H1 (cell line): ENCODE results near the gene APEH. TPM values are rescaled to one million over a fixed set of nuclear protein-coding genes. Genes with fewer than 3 reads are reported as not detected.

Experiments used
- CTCF ChIA-PET: fragments of 300-600 bp; sonication (Branson Sonifier 250); formaldehyde crosslinking; loops from one replicate; lab custom pipeline; 2021; ENCODE audit not compliant: partially characterized antibody; lab: Charles Lee
- POLR2A ChIA-PET: fragments of 300-600 bp; sonication (Branson Sonifier 250); formaldehyde crosslinking; loops from one replicate; lab custom pipeline; 2021; ENCODE audit warnings: inconsistent platforms; ENCODE audit not compliant: partially characterized antibody; lab: Charles Lee
- DNase-seq, 2 experiments: peaks; one replicate each; pipeline versions ENCODE4 v3.0.0 to v3.0.0-alpha.2; 2010 to 2022; ENCODE audit warnings: low spot score in 2 of 2, low read depth in 1 of 2, mixed read lengths in 1 of 2
- FAIRE-seq: peaks from 2 replicates; lab custom pipeline; 2011; peaks lifted over from hg19 to GRCh38; lab: Jason Lieb, UNC
- H2AFZ ChIP-seq: 2 replicates; pipeline ENCODE4 v1.8.1; 2012; ENCODE audit warnings: low read length, inconsistent platforms
- H2AK5ac ChIP-seq: 2 replicates; pipeline ENCODE4 v1.6.1; 2013; ENCODE audit warnings: low read depth, low read length
- H2BK120ac ChIP-seq: replicated peaks from 2 replicates; pipeline ENCODE3; 2013; ENCODE audit warnings: low read depth, low read length, inconsistent platforms
- H2BK12ac ChIP-seq: 2 replicates; pipeline ENCODE4 v1.6.1; 2013; ENCODE audit warnings: low read depth, low read length
- H2BK15ac ChIP-seq: 2 replicates; pipeline ENCODE4 v1.6.1; 2013; ENCODE audit warnings: low read length
- H2BK20ac ChIP-seq: 2 replicates; pipeline ENCODE4 v1.6.1; 2013; ENCODE audit warnings: low read length
- H2BK5ac ChIP-seq: 2 replicates; pipeline ENCODE4 v1.6.1; 2013; ENCODE audit warnings: low read depth, low read length
- H3K14ac ChIP-seq: 2 replicates; pipeline ENCODE4 v1.6.1; 2013; ENCODE audit warnings: inconsistent platforms; ENCODE audit not compliant: insufficient read length
- H3K18ac ChIP-seq: 2 replicates; pipeline ENCODE4 v1.6.1; 2013; ENCODE audit warnings: low read length; ENCODE audit errors: extremely low read depth
- H3K23ac ChIP-seq: 2 replicates; pipeline ENCODE4 v1.6.1; 2013; ENCODE audit warnings: inconsistent platforms; ENCODE audit not compliant: insufficient read length
- H3K23me2 ChIP-seq: 2 replicates; pipeline ENCODE4 v1.6.1; 2013; ENCODE audit warnings: low read depth, low read length
- H3K27ac ChIP-seq: 2 replicates; pipeline ENCODE4 v1.6.1; 2011; ENCODE audit warnings: low read depth, low read length, inconsistent platforms
- H3K27me3 ChIP-seq, 4 experiments: replicated peaks in 1 of 4; 1 replicate in 1 of 4; 2 replicates in 3 of 4; pipeline versions ENCODE4 v1.6.1 to v1.8.1; 2011 to 2013; ENCODE audit warnings: low read length in 3 of 4, mild to moderate bottlenecking in 3 of 4, inconsistent platforms in 2 of 4, mixed read lengths in 2 of 4, moderate library complexity in 1 of 4; ENCODE audit not compliant: control insufficient read depth in 3 of 4, insufficient read depth in 3 of 4; ENCODE audit errors: extremely low read depth in 1 of 4
- H3K36me3 ChIP-seq, 4 experiments: 2 replicates each; pipeline versions ENCODE4 v1.6.1 to v1.8.1; 2011 to 2013; ENCODE audit warnings: mild to moderate bottlenecking in 4 of 4, low read length in 3 of 4, moderate library complexity in 2 of 4, control low read depth in 1 of 4, inconsistent platforms in 1 of 4; ENCODE audit not compliant: insufficient read depth in 4 of 4, control insufficient read depth in 2 of 4
- H3K4ac ChIP-seq: replicated peaks from 2 replicates; pipeline ENCODE3; 2013; ENCODE audit warnings: low read length, low read depth, mixed read lengths, inconsistent platforms; ENCODE audit not compliant: insufficient read length
- H3K4me1 ChIP-seq, 4 experiments: replicated peaks in 1 of 4; 1 replicate in 1 of 4; 2 replicates in 3 of 4; pipeline versions ENCODE4 v1.6.1 to v1.8.1; 2011 to 2013; ENCODE audit warnings: low read length in 3 of 4, inconsistent platforms in 2 of 4, mixed read lengths in 1 of 4; ENCODE audit not compliant: insufficient read depth in 4 of 4, control insufficient read depth in 3 of 4
- H3K4me2 ChIP-seq, 2 experiments: 2 replicates each; pipeline versions ENCODE4 v1.6.1 to v1.8.1; 2011 to 2013; ENCODE audit warnings: low read depth in 2 of 2, low read length in 2 of 2, control low read depth in 1 of 2, inconsistent platforms in 1 of 2, mild to moderate bottlenecking in 1 of 2; ENCODE audit not compliant: insufficient read depth in 1 of 2
- H3K4me3 ChIP-seq, 4 experiments: fragments of 200-600, 300-600 bp in 1 of 4; sonication (generic), shearing (Covaris generic), sonication (Bioruptor Twin) in 1 of 4; 2 replicates each; pipeline versions ENCODE4 v1.5.1 to v1.8.1; 2011 to 2016; ENCODE audit warnings: low read length in 4 of 4, low read depth in 3 of 4, control low read depth in 2 of 4, inconsistent platforms in 2 of 4, mild to moderate bottlenecking in 2 of 4, mixed read lengths in 1 of 4, moderate library complexity in 1 of 4; ENCODE audit not compliant: insufficient read depth in 2 of 4; ENCODE audit errors: extremely low read depth in 1 of 4
- H3K56ac ChIP-seq: replicated peaks from 2 replicates; pipeline ENCODE3; 2013; ENCODE audit warnings: low read depth, mild to moderate bottlenecking, mixed read lengths, low read length, inconsistent platforms; ENCODE audit not compliant: insufficient read length
- H3K79me1 ChIP-seq: 2 replicates; pipeline ENCODE4 v1.6.1; 2013; ENCODE audit warnings: low read depth, low read length, control low read depth
- H3K79me2 ChIP-seq, 2 experiments: 2 replicates each; pipeline versions ENCODE4 v1.6.1 to v1.8.1; 2012 to 2013; ENCODE audit warnings: low read length in 2 of 2, mild to moderate bottlenecking in 2 of 2, inconsistent platforms in 1 of 2; ENCODE audit not compliant: insufficient read depth in 2 of 2, control insufficient read depth in 1 of 2
- H3K9ac ChIP-seq, 4 experiments: replicated peaks in 1 of 4; 1 replicate in 1 of 4; 2 replicates in 3 of 4; pipeline versions ENCODE4 v1.6.1 to v1.8.1; 2011 to 2013; ENCODE audit warnings: low read depth in 3 of 4, low read length in 3 of 4, control low read depth in 2 of 4, mild to moderate bottlenecking in 2 of 4, moderate library complexity in 2 of 4, inconsistent platforms in 1 of 4; ENCODE audit errors: extremely low read depth in 1 of 4
- H3K9me3 ChIP-seq, 2 experiments: 2 replicates each; pipeline versions ENCODE4 v1.6.1 to v1.8.1; 2012 to 2013; ENCODE audit warnings: mild to moderate bottlenecking in 2 of 2, moderate library complexity in 2 of 2, control low read depth in 1 of 2, inconsistent platforms in 1 of 2, low read depth in 1 of 2, low read length in 1 of 2, mixed read lengths in 1 of 2; ENCODE audit not compliant: insufficient read depth in 2 of 2
- H4K20me1 ChIP-seq, 2 experiments: replicated peaks in 1 of 2; 2 replicates each; pipeline versions ENCODE3 to v1.8.1; 2011 to 2013; ENCODE audit warnings: inconsistent platforms in 2 of 2, low read length in 2 of 2, mild to moderate bottlenecking in 1 of 2; ENCODE audit not compliant: insufficient read depth in 2 of 2, control insufficient read depth in 1 of 2
- H4K5ac ChIP-seq: 2 replicates; pipeline ENCODE4 v1.6.1; 2013; ENCODE audit warnings: low read length, low read depth, mixed read lengths, inconsistent platforms; ENCODE audit not compliant: insufficient read length
- H4K8ac ChIP-seq: 2 replicates; pipeline ENCODE4 v1.8.0; 2013; ENCODE audit warnings: mild to moderate bottlenecking, moderate library complexity, low read length, inconsistent platforms; ENCODE audit not compliant: insufficient read depth; ENCODE audit errors: extremely low read depth
- H4K91ac ChIP-seq: replicated peaks from 2 replicates; pipeline ENCODE3; 2013; ENCODE audit warnings: low read length, mixed read lengths, inconsistent platforms; ENCODE audit not compliant: insufficient read length
- HDAC2 ChIP-seq, 2 experiments: fragments of 300-600 bp in 1 of 2; sonication (generic) in 1 of 2; IDR thresholded peaks; 2 replicates each; pipeline ENCODE4 v1.6.1; 2011 to 2012; ENCODE audit warnings: low read depth in 2 of 2, low read length in 2 of 2, mild to moderate bottlenecking in 2 of 2, moderate library complexity in 2 of 2, borderline replicate concordance in 1 of 2, inconsistent platforms in 1 of 2
- RFX5 ChIP-seq: IDR thresholded peaks from 2 replicates; pipeline ENCODE4 v1.6.1; 2011; ENCODE audit warnings: low read depth, low read length, improper control_type of control experiment, borderline replicate concordance
- SP1 ChIP-seq: IDR thresholded peaks from 2 replicates; pipeline ENCODE4 v1.6.1; 2011; ENCODE audit warnings: low read depth, low read length
- WGBS, 2 experiments: shearing (Covaris generic) in 1 of 2; methylation state at CpG; one replicate each; pipeline versions ENCODE4 v1.1.6 to v1.1.7; 2013 to 2015; ENCODE audit warnings: low lambda C conversion rate in 2 of 2, mixed read lengths in 2 of 2, inconsistent platforms in 1 of 2, low coverage in 1 of 2, missing lambda C conversion rate in 1 of 2; ENCODE audit not compliant: insufficient replicate concordance in 2 of 2, insufficient coverage in 1 of 2, insufficient read length in 1 of 2; ENCODE audit errors: extremely low coverage in 1 of 2, missing lambda C conversion rate in 1 of 2; 5-methylcytosine and 5-hydroxymethylcytosine counted together
- polyA plus RNA-seq, 7 experiments: library from polyadenylated mRNA; depleted of rRNA in 3 of 7; stranded (reverse) in 5 of 7; unstranded in 2 of 7; fragments of >200 nt in 5 of 7; fragments of 200-250 nt in 2 of 7; gene quantifications; 1 replicate in 5 of 7; 2 replicates in 1 of 7; 4 replicates in 1 of 7; pipeline versions ENCODE4 v1.2.1 to v1.2.3, GENCODE V29; 2011 to 2013; ENCODE audit warnings: missing spikeins in 2 of 7, mixed read lengths in 2 of 7
- total RNA-seq: library from RNA; stranded (reverse); fragmentation: NEBNext Ultra II Directional; extraction: Animal tissue kit (Norgen Biotek cat#: 25700); gene quantifications from 2 replicates; pipeline ENCODE4 v1.2.1, GENCODE V29; 2021

Gene APEH
- total and polyA plus RNA-seq, 2 of the 8 experiments (the other 6 are each of a cell fraction or from before 2014, with no cell fraction given): 222 to 260 TPM

- Histone ChIP-seq H3K4me2 (no peak overlapping the region), H4K8ac (no peak overlapping the region), H2BK5ac (no peak overlapping the region), H2BK20ac (no peak overlapping the region), H3K4ac (no peak overlapping the region), H3K18ac (no peak overlapping the region), H3K4me3 (no peak overlapping the region), H3K9me3 (no peaks in the 10 kb centered on the region), H2AFZ (no peak overlapping the region), H3K79me2 (no peaks in the 10 kb centered on the region), H3K14ac (no peak overlapping the region), H3K4me1 (peaks cover 0 to 3% (median 0%) of the 10 kb centered on the region in 4 experiments; a peak in 1 of 7 replicates), H4K91ac (no peak overlapping the region), H2BK15ac (no peak overlapping the region), H2BK12ac (no peak overlapping the region), H2BK120ac (no peak overlapping the region), H4K5ac (no peak overlapping the region), H3K27ac (no peak overlapping the region), H3K79me1 (no peaks in the 10 kb centered on the region), H2AK5ac (no peak overlapping the region), H4K20me1 (peaks cover 0 to 6% of the 10 kb centered on the region in 2 experiments), H3K56ac (no peak overlapping the region), H3K36me3 (peaks cover 0 to 3% (median 0%) of the 10 kb centered on the region in 4 experiments; a peak in 4 of 8 replicates), H3K23me2 (no peaks in the 10 kb centered on the region), H3K27me3 (no peaks in the 10 kb centered on the region), H3K9ac (no peak overlapping the region), H3K23ac (no peak overlapping the region)
- FAIRE-seq: no peak
- POLR2A ChIA-PET: interaction anchor here (3.8 kb wide), 1 partner anchor 12 kb away, joined by 41 read pairs; the partner anchor contains the start of genes AMIGO3 and GMPPB
- no peak for DNase-seq
- 94% methylated on average over 8 of the region's 8 CpGs; no CpG with 5 or more reads in 1 of the 2 experiments for WGBS, 2 experiments
- CTCF ChIA-PET: interaction anchor here (1.0 kb wide), 1 partner anchor 130 kb away, joined by 4 read pairs; no protein-coding TSS in a partner anchor
- TF ChIP-seq HDAC2 (IDR thresholded peaks at IDR 0.05; ENCODE audit: borderline replicate concordance in 1 of 2, low read depth in 2 of 2, low read length in 2 of 2) (no peak), SP1 (no peak), RFX5 (no peak)
These were observed 35.7 kb downstream of the APEH start for GRCh38 chr3:49709852-49710251.
